Stimulated activated CD4-positive, alpha-beta T cell treated with anti-CD3 and anti-CD28 coated beads, Interleukin-4, amount 100 ng/mL, for 48 hours (primary cell): ENCODE data around the gene PKHD1.
"Not testable (repeated sequence)": the region's sequence is repeated elsewhere in the genome, so short reads cannot be mapped to it uniquely, and the experiment has no call there.

Experiments
- DNase-seq, 2 donors: peaks; one replicate each; pipeline ENCODE4 v3.0.0-alpha.2; 2020; ENCODE audit warnings: low read depth in 2 of 2

PKHD1 gene

DNA sequence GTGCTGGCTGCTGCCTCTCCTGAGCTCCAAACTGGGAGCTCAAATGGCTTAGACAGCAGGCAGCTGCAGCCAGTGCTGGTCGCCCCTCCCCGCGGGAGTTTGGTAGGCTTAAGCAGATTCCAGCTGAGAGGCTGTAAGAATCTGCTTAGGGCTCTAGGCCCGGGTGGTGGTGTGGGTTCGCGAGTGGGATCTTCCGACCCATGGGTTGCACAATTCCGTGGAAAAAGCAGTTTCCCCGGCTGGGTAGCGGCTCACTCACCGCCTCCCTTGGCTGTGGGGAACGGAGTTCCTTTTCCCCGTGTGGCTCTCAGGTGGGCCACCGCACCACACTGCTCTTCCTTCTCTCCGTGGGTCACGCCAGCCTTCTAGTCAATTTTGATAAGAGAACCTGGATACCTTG lies 232.5 kb downstream of the PKHD1 start:
- DNase-seq = no peak

DNA sequence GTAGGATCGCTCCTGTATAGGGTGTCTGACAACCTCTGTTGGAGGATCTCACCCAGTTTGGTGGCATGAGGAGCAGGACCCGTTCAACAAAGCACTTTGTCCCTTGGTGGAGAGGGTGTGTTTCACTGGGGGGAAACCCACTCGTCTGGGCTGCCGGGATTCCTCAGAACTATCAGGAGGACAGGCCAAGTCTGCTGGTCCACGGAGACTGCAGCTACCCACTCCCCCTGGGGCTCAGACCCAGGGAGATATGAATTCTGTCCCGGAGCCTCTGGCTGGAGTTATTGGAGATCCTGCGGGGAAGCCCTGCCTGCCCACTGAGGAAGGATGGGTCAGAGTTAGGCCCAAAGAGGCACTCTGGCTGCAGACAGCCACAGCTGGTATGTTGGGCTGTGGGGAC lies 233.1 kb downstream of the PKHD1 start:
- DNase-seq = no peak

DNA sequence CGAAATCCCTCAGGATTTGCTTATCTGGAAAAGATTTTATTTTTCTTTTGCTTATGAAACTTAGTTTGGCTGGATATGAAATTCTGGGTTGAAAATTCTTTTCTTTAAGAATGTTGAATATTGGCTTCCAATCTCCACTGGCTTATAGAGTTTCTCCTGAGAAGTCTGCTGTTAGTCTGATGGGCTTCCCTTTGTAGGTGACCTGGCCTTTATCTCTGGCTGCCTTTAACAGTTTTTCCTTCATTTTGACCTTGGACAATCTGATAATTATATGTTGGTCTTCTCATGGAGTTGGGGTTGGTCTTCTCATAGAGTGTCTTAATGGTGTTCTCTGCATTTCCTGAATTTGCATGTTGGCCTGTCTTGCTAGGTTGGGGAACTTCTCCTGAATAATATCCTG lies 234.3 kb downstream of the PKHD1 start:
- not testable (repeated sequence) for DNase-seq

DNA sequence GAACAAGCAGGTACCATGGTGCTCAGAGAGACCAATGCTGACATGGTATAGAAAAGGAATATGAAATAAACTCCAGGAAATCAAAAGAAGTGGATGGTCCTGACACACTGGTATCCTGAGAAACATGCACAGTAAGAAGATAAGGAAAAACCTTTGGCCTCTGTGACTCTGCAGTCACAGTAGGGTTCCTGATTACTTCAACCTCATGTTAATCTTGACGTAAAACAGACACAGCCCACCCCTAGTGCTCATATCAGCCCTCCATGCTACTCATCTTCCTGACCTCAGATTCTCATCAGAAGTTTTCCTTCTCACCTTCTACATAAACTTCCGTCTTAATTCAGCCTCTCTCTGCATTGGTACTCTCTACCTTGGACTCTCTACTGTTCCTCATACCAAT lies 240.9 kb downstream of the PKHD1 start:
- DNase-seq = no peak

DNA sequence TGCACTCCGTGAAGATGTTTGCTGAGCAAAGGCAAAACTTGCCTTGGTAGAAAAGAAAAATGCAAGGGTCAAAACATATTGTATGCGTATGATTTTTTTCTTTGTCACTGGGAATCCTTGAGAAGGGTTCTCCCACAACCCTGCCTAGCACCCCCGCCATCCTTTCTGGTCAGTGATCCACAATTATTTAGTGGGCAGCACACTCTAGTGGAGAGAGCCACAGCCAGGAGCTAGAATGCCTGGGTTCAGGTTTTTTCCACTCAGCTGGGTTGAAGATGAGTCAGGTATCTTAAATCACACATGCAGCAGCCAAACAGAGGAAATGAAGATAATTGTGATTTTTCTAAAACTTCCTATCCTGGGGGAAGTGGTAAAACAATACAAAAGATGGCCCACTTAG lies 243.1 kb downstream of the PKHD1 start:
- DNase-seq = no peak

DNA sequence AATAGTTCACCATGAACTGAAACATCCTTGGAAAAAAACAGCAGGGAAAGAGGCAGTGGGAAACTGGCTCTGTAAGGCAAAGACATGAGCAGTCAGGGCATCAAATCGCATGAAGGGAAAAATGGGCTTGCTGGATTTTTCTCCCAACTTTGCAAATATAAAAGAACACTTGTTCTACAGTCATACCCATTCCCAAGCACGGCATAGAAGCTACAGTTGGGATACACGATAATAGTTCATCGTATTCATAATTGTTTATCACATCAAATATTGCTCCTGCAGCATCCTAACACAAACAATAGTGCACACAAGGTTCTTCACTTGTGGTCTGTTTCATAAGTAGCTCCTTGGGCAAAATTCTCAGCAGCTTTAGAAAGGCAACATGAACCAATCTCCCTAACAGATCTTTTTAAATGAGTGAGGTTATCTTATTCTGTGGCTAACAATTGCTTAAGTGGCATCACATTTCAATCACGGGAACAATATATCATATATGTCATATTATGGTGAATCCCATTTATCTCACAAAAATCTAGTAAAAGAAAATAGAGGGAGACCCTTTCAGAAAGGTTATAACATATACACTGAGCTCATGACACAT lies 243.9 kb downstream of the PKHD1 start:
- no peak for DNase-seq

DNA sequence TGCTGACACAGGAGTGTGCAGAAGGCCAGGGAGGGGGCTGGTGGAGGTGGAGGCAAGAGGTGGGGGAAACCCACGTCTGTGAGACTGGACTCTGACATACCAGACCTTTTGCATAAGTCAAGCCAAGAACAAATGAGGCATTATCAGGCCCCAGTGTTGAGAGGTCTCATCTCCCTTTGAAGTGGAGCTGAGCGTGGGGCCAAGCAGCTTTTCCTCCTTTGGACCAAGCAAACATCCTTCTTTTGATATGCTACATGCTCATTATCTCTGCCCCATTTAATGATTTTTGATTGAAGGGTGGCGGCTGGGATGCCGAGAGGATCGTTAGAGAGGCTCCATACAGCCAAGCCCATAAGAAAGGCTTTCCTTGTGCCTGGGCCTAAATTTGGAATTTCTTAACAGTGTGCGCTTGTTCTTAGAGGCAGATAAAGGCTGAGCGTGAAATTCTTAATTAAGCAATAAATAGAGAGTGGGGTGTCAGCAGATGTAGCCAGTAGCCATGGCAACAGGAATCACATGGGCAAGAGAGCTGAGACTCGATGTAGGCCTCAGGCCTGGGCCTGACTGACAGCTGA lies 244.5 kb downstream of the PKHD1 start:
- no peak for DNase-seq

DNA sequence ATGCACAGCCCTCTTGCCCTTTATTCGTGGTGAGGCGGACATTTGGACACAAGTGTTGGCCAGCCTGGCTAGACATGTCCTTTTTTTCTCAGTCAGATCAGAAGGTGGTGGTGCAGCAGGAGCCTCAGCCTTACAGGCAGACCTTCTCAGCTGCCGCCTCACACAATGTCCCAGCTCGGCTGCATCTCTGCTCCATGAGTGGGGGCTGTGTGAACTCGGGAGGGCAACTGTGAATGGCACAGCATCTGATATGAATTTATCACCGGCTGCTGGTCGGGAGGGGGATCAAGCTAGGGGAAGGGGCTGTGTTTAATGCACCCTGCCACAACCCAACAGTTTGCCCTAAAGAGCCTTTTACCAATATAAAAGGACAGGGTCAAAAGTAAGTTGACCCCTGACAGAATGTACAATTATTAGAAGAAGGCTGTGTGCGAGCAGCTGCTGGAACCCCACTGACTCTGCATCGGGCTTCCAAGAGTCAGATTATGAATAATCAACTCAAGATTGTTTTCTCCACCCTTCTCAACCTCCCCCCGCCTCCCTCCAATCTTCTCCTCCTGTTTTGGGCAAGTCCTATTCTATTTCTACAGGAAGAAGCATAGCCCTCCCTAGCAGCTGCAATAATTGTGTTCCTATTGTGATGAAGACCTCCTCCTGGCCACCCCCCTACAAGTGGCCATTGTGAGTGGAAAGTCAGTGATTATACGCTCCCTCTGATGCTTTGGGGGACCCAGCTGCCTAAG lies 245.2 kb downstream of the PKHD1 start:
- DNase-seq = no peak

DNA sequence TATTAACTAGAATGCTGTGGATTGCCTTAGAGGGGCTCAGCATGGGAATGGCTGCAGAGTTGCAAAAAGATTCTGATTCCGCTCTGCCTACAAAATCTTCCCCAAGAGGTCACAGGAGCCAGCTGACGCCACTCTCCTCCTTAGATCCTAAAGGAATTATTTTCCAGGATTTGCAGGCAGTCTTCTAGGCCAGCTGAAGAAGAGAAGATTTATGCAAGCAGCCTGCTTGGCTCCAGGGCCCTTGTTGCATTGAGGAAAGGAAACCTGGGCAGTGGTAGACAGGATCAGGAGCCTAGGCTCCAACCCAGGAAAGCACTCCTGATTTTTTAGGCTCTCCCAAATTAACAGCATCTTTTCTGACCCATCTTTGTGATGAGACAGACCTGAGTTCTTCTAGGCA lies 245.8 kb downstream of the PKHD1 start:
- DNase-seq = no peak

DNA sequence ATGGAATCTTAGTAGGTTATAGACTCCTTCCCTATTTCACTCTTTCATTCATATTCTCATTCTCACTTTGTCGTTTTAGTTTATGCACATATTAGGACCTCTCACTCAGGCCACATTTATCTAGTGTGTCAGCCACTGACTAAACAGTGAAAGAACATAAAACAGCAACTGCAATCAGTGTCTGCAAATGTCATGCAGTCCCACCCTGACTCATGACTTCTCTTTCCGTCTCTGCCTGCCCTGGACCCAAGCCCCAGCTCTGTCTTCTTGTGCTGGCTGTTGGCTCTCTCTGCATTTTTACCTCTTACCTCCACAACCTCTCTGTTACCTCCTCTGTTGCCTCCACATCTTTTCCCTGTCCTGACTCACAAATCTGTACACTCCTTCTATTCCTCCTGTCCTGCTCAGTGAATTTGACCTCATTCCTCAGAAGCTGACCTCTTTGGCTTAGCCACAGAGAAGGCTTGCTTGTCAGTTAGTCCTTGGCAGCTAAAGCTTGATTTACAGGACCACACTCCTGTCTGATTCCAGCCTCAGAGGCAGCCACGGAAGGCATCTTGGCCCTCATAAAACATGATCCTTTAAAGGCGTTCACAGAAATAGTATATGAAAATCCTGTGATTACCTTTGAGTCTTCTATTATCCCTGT lies 247.6 kb downstream of the PKHD1 start:
- no peak for DNase-seq

DNA sequence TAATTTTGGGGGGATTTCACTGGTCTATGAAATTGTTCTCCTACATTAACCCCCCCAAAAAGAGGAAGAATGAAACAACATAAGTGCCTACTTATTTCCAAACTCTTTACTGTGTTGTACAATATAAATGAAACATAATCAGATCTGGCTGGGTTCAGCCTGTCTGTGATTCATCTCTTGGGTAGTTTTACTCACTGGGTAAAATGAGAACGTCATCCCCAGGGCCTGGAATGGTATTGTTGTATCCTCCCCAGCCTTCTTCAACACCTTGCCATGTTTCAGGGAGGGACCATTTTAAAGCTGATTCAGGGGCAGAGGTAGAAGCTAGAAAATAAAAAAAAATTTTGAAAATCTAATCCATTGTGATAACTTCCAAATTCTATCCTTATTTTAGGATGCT lies 256.7 kb downstream of the PKHD1 start:
- DNase-seq = no peak

DNA sequence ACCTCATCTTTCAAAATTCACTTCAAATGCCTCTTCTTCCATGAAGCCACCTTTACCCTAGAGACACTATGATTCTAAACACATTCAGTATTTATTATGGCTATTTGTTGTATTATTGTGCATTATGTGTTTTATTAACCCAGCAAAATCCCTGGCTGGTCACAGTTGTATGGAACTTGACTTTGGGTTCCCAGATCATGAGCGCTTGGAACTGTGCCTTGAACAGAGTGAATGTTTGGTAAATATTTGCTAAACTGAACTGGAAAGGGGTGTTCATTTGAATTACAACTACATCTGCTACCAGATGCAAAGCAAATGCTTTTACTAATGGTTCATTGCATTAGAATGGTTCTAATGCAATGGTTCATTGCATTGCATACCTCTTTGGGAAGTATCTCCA lies 259.8 kb downstream of the PKHD1 start:
- DNase-seq = no peak

DNA sequence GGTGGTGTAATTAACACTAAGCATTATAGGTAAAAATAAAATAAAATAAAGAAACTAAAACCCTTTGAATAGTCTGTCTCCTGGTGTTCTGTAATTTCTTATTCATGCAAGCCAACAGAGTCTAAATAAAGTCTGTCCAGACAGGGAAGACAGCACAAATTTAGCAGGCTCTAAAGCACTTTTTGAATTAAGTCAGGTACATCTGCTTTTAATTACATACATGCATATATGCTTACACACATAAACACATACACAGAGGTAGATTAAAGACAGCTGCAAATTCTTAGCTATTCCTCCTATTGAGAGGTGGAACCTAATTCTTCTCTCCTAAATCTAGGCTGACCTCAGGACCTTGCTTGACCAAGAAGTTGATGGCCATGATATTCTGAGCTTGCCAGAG lies 262.5 kb downstream of the PKHD1 start:
- DNase-seq = no peak

DNA sequence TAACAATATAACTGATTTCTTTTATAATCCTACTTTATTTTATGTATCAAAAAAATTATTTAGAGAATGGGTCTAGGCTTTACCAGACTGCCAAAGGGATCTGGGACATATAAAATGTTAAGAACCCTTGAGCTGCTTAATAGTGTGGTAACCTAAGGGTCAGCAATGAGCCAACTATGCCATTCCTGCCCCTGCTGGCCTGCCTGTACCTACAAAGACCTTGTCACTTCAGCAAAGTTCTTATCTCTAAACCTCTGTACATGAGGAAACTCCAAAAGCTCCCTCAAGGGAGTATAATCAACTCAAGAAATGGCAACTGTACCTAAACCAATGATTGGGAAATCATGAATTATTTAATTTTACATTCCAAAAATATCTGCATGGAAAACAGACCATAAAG lies 266.9 kb downstream of the PKHD1 start:
- no peak for DNase-seq

DNA sequence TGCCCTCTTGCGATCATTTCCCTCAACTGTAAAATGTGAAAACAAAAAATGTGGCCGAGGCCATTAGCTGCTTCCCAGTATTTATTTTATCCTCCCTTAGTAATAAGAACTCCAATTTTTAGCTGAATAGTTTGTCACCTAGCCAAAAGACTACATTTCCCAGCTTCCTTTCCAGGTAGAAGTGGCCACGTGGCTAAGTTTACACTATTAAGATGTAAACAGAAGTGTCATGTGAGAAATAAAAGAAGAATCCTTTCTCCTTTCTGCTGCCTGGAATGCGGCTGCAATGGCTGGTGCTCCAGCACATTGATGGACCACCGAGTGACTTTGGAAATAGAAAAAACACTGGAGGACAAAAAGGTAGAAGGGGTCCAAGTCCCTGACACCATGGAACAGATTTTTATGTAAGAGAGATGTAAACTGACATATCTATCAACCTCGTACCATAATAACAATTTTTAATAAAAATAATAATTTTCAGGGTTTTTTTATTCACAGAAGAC lies 268.8 kb downstream of the PKHD1 start:
- DNase-seq = no peak

DNA sequence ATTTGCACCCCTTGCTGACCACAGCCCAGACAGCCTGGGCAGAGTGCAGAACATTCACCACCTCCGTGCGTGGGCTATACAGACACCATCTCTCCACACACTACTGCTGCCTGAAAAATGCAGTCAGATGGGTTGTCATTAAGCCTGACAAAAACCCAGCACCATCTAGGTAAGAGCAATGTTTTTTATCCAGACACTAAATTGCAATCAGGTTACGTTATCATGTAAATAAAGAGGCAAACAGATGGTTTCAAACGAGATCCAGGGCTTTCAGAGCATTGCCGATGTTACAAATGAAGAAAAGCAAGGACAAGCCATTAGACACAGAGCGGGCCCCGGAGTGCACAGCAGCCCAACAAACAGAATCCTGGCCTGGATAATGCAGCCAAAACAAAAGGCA lies 269.6 kb downstream of the PKHD1 start:
- DNase-seq = no peak

DNA sequence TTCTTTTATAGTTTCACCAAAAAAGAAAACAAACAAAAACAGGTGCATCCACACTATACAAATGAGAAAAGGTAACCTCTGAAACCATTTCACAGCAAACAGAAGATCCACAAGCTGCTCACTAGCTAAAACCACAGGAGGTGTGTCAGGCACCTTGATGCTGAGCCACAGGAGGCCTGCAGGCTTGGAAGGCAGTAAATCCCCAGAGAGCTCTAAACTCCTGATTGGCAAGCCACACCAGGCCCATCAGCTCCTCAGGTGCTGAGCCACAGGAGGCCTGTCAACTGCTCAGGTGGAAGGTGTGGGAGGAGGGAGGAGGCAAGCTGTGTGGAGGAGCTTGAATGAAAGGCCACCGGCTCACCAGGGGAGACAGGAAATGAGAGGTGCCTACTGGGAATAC lies 273.0 kb downstream of the PKHD1 start:
- no peak for DNase-seq

DNA sequence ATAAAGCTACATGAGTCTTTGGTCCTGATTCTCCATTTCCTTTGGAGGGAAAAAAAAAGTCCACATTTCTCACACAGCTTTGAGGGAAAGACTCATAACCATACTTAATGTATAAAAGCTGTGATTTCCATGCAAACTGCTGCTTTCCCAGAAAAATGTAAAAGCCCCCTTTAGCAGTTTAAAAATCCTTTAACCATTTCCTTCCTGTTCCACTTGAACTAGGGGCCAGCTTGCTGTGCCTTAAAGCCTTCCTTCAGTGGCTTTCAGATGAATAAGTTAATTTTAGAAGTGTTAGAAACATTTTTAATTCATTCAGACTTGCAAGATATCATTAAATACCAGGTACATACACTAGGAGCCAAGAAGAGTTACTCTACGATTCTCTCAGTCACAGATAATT lies 273.5 kb downstream of the PKHD1 start:
- DNase-seq = no peak

DNA sequence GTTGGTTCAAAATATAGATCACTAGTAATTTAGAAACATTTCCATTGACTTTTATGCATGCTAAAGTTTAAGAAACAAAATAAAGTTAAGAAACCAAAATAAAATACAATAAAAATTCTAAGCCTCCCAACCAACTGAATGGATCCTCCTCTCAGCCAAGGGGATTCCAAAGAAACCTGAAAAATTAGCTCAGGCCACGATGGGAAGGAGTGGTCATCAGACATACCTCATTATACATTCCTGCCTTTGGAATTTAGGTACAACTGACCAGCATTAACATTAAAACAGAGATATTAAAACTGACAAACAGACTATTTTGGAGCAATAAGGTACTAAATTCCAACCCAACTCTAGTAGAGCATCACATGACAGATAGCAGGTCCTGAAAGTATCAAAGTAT lies 275.2 kb downstream of the PKHD1 start:
- no peak for DNase-seq

DNA sequence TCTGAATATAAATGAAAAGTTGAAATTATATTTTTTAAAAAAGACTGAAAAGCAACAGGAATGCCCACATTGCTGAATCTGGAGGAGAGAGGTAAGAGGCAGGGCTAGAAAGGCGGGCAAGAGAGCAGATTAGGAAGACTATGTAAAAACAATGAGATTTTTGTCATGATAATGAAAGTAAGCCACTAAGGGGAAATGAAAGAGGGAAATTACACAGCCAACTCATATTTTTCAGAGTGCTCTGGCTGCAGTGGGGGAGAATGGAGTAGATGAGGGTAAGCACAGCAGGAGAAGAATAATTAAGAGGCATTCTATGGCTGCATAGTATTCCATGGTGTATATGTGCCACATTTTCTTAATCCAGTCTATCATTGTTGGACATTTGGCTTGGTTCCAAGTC lies 281.9 kb downstream of the PKHD1 start:
- DNase-seq = no peak

DNA sequence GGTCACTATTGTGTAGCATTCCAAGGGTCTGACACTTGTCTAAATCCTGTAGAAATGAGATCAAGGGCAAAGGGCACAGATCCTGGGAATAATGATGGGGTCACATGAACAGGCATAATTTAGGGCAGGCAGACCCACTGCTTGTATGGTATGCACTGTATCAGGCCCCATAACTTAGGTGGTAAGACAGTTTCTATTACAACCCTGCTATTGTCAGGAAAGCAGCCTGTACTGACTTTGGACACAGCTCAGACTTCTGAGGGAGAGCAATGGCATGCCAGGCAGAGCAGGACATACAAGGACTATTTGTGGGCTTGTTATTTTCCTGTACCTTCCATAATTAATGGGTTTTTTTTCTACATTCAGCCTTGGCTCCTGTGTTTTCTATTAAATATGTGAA lies 286.8 kb downstream of the PKHD1 start:
- DNase-seq = no peak

DNA sequence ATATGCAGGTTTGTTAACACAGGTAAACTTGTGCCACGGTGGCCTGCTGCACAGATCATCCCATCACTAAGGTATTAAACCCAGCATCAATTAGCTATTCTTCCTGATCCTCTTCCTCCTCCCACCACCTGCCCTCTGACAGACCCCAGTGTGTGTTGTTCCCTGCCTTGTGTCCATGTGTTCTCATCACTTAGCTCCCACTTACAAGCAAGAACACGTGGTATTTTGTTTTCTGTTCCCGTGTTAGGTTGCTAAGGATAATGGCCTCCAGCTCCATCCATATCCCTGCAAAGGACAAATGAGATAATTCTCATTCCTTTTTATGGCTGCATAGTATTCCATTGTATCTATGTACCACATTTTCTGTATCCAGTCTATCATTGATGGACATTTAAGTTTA lies 294.0 kb downstream of the PKHD1 start:
- DNase-seq = no peak
